Dermis lymphatic vessel endothelial cell (primary cell): ENCODE results near the gene FAM217B. TPM values are rescaled to one million over a fixed set of nuclear protein-coding genes. Genes with fewer than 3 reads are reported as not detected.

Experiments
- total RNA-seq: library from RNA; depleted of rRNA; stranded (reverse); fragments of >200 nt; gene quantifications from 2 replicates; pipeline ENCODE4 v1.2.1, GENCODE V29; 2014

FAM217B gene, protein sequence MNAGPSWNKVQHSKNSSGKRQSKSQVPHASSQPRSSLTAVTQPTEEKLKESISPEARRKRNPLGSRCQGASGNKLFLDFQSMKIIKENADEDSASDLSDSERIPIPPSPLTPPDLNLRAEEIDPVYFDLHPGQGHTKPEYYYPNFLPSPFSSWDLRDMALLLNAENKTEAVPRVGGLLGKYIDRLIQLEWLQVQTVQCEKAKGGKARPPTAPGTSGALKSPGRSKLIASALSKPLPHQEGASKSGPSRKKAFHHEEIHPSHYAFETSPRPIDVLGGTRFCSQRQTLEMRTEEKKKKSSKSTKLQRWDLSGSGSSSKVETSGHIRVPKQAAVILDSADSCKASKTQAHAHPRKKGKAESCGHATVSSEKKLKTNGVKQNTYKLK
- total RNA-seq: 3.3 and 3.4 TPM in 2 replicates

GRCh38 chr20:59940129-59940955, at the start of gene FAM217B, which contains the start of gene PPP1R3D:
TSS of gene FAM217B (plus strand) at chr20:59940389. CDS start at chr20:59943944, 3,555 bp downstream.
TSS of gene PPP1R3D (minus strand) at chr20:59940305. CDS start at chr20:59939931, 374 bp downstream.

DNA sequence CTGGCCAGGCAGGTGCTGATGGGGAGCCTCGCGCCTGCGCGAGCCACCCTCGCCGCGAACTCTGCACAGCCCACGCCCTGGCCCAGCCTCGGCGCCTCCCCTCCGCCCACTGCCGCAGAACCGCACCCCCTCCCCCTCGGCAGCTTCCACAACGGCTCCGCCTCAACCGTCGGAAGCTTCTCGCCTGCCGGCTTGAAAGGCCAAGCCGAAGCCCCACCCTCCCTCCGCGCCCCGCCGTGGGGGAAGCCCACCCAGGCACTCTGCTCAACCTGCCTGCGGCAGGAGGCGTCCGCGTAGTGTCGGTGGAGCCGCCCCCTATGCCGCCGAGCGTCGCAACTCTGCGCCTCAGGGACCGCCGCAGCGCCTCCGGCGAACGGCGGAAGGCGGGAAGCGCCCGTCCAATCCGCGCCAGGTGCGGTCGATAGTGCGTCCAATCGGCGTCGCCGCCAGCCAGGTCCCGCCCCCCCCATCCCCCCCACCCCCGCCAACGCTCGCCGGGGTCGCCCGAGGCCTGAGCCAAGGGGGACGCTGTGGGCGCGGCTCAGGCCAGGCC, 6.8 kb upstream of the FAM217B start, which contains the start of gene SYCP2:
SYCP2 (minus strand) TSS at position 342 of the 553 bp plus-strand sequence. CDS start 11,224 bp downstream, outside the sequence.

DNA sequence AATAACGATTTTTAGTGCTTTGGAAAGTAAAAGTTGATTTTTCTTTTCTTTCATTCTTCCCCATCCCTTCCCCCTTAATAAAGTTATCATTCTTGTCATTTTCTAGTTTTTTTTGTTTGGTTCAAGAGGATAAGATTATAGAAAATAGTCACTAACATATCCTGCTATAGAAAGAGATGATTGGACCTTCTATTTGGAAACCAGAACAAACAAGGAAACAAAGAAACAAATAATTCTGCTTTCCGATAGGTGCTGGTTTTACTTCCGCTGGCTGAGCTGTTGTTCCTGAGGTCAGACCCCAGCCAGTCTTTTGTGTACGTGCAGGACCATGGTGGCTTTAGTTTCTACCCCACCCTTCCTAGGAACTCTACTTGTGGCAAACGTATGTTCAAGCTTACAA, 17.9 kb downstream of the FAM217B start, which contains the start of gene CDH26:
CDH26 (plus strand) TSS at position 301 of the 400 bp plus-strand sequence. CDS start 304 bp downstream, outside the sequence.

Other genes with a start within 250 kb of the FAM217B start
- 3.1 TPM in 2 replicates for gene SYCP2, start 6.8 kb upstream of the FAM217B start, total RNA-seq
- gene PPP1R3D, start 84 bp upstream of the FAM217B start, total RNA-seq: 8.4 and 8.5 TPM in 2 replicates
- 0.87 and 1.0 TPM in 2 replicates for gene CDH26, start 18.0 kb downstream of the FAM217B start, total RNA-seq